Activated CD4-positive, alpha-beta T cell treated with anti-CD3 and anti-CD28 coated beads, Interleukin-2, Interleukin-4, amounts not matched to agents 100 ng/mL and 50 ng/mL, durations not matched to agents 16 hours and 8 hours (primary cell): ENCODE results near the gene SLC27A4.
"Not testable (repeated sequence)": the region's sequence is repeated elsewhere in the genome, so short reads cannot be mapped to it uniquely, and the experiment has no call there.

Experiments
- DNase-seq: peaks from one replicate; pipeline ENCODE4 v3.0.0-alpha.2; 2020; ENCODE audit warnings: low spot score

SLC27A4 gene

GRCh38 chr9:128324401-128324800, 15.9 kb upstream of the SLC27A4 start:
- DNase-seq, result no peak

GRCh38 chr9:128325629-128326028, 14.7 kb upstream of the SLC27A4 start:
- no peak for DNase-seq

GRCh38 chr9:128333451-128333869, 6.9 kb upstream of the SLC27A4 start:
- DNase-seq, result no peak

GRCh38 chr9:128335161-128335560, 5.2 kb upstream of the SLC27A4 start:
- no peak for DNase-seq

- no peak for DNase-seq
Observed at GRCh38 chr9:128335914-128336313, 4.4 kb upstream of the SLC27A4 start.

GRCh38 chr9:128337936-128338335, 2.4 kb upstream of the SLC27A4 start:
- no peak for DNase-seq

- not testable (repeated sequence) for DNase-seq
Observed at GRCh38 chr9:128338852-128339614, 1.3 kb upstream of the SLC27A4 start.

- DNase-seq, result no peak
Observed at GRCh38 chr9:128340691-128341434, 536 bp downstream of the SLC27A4 start.

GRCh38 chr9:128341435-128341849, 1.1 kb downstream of the SLC27A4 start:
- DNase-seq, result peak; percentile 82

GRCh38 chr9:128342971-128343680, 2.8 kb downstream of the SLC27A4 start:
- DNase-seq, result no peak

GRCh38 chr9:128343855-128344254, 3.5 kb downstream of the SLC27A4 start:
- no peak for DNase-seq

GRCh38 chr9:128344931-128345605, 4.7 kb downstream of the SLC27A4 start:
- no peak for DNase-seq

GRCh38 chr9:128349125-128349524, 8.8 kb downstream of the SLC27A4 start:
- DNase-seq, result no peak

GRCh38 chr9:128349772-128350171, 9.4 kb downstream of the SLC27A4 start:
- no peak for DNase-seq

- DNase-seq, result no peak
Observed at GRCh38 chr9:128355451-128355850, 15.1 kb downstream of the SLC27A4 start.

GRCh38 chr9:128358090-128358489, 17.8 kb downstream of the SLC27A4 start:
- no peak for DNase-seq

- DNase-seq, result no peak
Observed at GRCh38 chr9:128358861-128359260, 18.5 kb downstream of the SLC27A4 start.

GRCh38 chr9:128360826-128361225, 20.5 kb downstream of the SLC27A4 start:
- DNase-seq, result no peak

- DNase-seq, result no peak
Observed at GRCh38 chr9:128361296-128361985, 21.1 kb downstream of the SLC27A4 start.

- peak; percentile 72 for DNase-seq
Observed at GRCh38 chr9:128361986-128362646, 21.8 kb downstream of the SLC27A4 start.

- DNase-seq, result no peak
Observed at GRCh38 chr9:128362774-128363173, 22.4 kb downstream of the SLC27A4 start.
